Suprapubic skin (tissue), 4 donors: Measurements from ENCODE around the gene IP6K1. TPM values are rescaled to one million over a fixed set of nuclear protein-coding genes. Genes with fewer than 3 reads are reported as not detected.

ENCODE experiments used
- DNase-seq, 2 donors: peaks; one replicate each; pipeline ENCODE4 v3.0.0-alpha.2; 2019; ENCODE audit warnings: low spot score in 2 of 2
- H3K27ac ChIP-seq: fragments of 200-600 bp; sonication (generic); one replicate; pipeline ENCODE4 v1.5.1; 2019
- H3K27me3 ChIP-seq: fragments of 200-600 bp; sonication (generic); one replicate; pipeline ENCODE4 v1.5.1; 2019
- H3K36me3 ChIP-seq: fragments of 200-600 bp; sonication (generic); one replicate; pipeline ENCODE4 v1.5.1; 2019
- H3K4me1 ChIP-seq: fragments of 200-600 bp; sonication (generic); one replicate; pipeline ENCODE4 v1.5.1; 2019
- H3K4me3 ChIP-seq: fragments of 200-600 bp; sonication (generic); one replicate; pipeline ENCODE4 v1.5.1; 2019; ENCODE audit warnings: mild to moderate bottlenecking
- H3K9me3 ChIP-seq: fragments of 200-600 bp; sonication (generic); one replicate; pipeline ENCODE4 v1.5.1; 2019
- EP300 ChIP-seq: sonication (generic); formaldehyde crosslinking; IDR thresholded peaks from one replicate; pipeline ENCODE4 v1.6.1; 2017; ENCODE audit warnings: antibody characterized with exemption
- POLR2A ChIP-seq, 2 donors: fragments of 450-650 bp; IDR thresholded peaks; one replicate each; pipeline ENCODE4 v1.6.1; 2017; ENCODE audit warnings: antibody characterized with exemption in 2 of 2, mild to moderate bottlenecking in 2 of 2, moderate library complexity in 2 of 2
- POLR2AphosphoS5 ChIP-seq, 3 donors: sonication (generic); formaldehyde crosslinking; IDR thresholded peaks; one replicate each; pipeline ENCODE4 v1.6.1; 2017; ENCODE audit warnings: antibody characterized with exemption in 3 of 3
- WGBS: methylation state at CpG from one replicate; pipeline ENCODE4 v1.1.5; 2018; 5-methylcytosine and 5-hydroxymethylcytosine counted together
- total RNA-seq, 4 donors: library from RNA; depleted of rRNA; stranded (reverse); fragments of >200 nt; gene quantifications; one replicate each; pipeline ENCODE4 v1.1.0, GENCODE V29; 2016
- TF ChIP-seq, protein P1 (sequence below), 2 donors: fragments of 200-600 bp in 1 of 2; fragments of 450-650 bp in 1 of 2; sonication (generic) in 1 of 2; IDR thresholded peaks; one replicate each; pipeline ENCODE4 v1.5.1; 2016 to 2019; ENCODE audit warnings: antibody characterized with exemption in 2 of 2, mild to moderate bottlenecking in 1 of 2, moderate library complexity in 1 of 2

The IP6K1 gene
- total RNA-seq, 4 donors from 2014 or later: 39.5 to 57.3 (median 53.2) TPM

DNA sequence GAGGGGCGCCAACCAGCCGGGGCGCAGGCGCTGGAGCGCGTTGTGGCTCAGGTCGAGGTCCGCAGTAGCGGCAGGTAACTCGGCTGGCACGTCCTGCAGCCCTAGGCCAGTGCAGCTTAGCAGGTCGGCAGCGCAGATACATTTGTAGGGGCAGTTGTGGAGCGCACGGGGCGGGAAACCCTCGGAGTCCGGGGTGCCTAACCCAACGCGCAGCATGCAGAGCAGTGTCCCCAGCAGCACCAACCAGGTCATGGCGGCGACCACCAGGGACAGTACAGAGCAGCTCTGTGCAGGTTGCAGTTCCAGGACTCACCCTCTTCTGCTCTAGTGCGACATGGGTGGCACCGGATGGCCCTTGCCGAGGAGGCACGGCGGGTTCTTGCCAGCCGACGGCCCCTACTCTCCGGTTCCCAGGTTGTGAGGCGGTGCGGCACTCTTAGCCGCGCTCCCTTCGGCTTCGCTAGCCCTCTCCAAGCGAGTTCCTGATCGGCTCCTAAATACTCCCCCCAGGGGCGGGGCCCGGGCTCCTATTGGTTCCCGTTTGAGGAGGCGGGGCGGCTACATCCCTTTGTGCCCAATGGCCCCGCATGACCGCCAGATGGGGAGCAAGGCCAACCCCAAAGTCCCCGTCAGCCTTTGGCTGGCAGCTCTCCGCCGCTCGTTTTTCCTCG, 67.0 kb downstream of the IP6K1 start, which contains the start of gene AMIGO3:
Gene AMIGO3 (minus strand): TSS at position 471 of the 671 bp plus-strand sequence. CDS start 219 bp downstream, at position 252.
- peaks cover 30% of the 10 kb centered on the region for H3K36me3 ChIP-seq
- TF ChIP-seq POLR2A (IDR thresholded peaks at IDR 0.05) (peak in 1 of 2 donors; percentile 6), EP300 (no peak), POLR2AphosphoS5 (IDR thresholded peaks at IDR 0.05) (peak in 1 of 3 donors; percentile 34)
- TF ChIP-seq, protein P1, sequence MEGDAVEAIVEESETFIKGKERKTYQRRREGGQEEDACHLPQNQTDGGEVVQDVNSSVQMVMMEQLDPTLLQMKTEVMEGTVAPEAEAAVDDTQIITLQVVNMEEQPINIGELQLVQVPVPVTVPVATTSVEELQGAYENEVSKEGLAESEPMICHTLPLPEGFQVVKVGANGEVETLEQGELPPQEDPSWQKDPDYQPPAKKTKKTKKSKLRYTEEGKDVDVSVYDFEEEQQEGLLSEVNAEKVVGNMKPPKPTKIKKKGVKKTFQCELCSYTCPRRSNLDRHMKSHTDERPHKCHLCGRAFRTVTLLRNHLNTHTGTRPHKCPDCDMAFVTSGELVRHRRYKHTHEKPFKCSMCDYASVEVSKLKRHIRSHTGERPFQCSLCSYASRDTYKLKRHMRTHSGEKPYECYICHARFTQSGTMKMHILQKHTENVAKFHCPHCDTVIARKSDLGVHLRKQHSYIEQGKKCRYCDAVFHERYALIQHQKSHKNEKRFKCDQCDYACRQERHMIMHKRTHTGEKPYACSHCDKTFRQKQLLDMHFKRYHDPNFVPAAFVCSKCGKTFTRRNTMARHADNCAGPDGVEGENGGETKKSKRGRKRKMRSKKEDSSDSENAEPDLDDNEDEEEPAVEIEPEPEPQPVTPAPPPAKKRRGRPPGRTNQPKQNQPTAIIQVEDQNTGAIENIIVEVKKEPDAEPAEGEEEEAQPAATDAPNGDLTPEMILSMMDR (IDR thresholded peaks at IDR 0.05): peak; percentile 48 to 80

DNA sequence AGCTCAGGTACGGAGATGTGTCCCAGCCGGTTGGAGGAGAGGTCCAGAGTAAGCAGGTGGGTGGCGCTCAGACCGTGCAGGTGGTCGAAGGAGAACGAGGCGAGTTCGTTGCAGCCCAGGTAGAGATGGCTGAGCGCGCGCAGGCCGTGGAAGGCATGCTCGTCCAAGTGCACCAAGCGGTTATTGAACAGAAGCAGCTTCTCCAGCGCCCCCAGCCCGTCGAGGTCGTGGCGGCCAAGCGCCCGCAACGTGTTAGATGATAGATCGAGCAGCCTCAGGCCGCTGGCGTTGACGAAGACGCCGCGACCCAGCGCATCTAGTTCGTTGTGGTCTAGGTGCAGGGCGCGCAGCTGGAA, 67.5 kb downstream of the IP6K1 start:
- no peak for DNase-seq
- WGBS: 9% methylated on average over 29 of the region's 33 CpGs

More for the DNA sequence above, 67.0 kb downstream of the IP6K1 start, which contains the start of gene AMIGO3:
- H3K9me3 ChIP-seq: no peaks in the 10 kb centered on the region
- peaks cover 56% of the 10 kb centered on the region for H3K4me1 ChIP-seq
- H3K27ac ChIP-seq: peak within 1 kb of the TSS; percentile 62
- DNase-seq: peak; percentile 98 to 99
- WGBS: under 1% methylated on average over 20 of the region's 50 CpGs
- H3K4me3 ChIP-seq: peak within 1 kb of the TSS; percentile 46
- no peaks in the 10 kb centered on the region for H3K27me3 ChIP-seq

DNA sequence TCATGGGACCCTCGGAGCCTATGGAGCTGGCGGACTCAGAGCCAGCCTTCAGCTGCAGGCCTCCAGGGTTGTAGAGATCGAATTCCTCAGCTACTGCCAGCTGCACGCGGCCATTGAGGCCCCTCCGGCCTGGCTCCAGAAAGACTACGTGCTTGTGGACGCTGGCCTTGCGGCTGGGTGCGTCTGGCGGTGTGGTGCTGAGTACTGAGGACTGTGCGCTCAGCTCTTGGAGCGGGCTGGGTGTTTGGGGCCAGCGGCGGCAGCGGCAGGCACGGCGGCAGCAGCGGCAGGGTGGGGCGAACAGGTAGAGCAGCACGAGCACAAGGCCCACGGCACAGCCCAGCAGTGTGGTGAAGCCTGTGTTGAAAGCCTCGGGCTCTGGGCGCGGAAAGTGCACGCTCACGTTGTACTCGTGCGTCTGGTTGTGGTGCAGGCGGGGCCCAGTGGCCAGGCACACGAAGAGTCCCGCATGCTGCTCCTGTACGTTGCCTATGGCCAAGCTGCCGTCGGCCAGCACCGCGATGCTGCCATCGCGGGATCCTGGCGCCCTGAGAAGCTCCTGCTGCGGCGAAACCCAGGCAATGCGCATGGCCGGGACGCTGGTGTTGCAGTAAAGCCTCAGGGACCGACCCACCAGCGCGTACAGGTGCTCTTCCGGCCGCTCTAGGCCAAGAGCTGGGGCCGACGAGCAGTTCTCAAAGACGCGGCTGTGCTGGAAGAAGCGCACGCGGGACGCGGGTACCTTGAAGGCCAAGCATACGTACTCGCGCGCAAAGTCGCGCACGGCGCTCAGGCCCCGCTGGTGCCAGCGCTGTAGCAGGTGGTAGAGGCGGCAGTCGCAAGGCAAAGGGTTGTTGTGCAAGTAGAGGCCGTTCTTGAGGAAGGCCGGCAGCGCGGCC, 68.1 kb downstream of the IP6K1 start:
- Histone ChIP-seq H3K9me3 (no peaks in the 10 kb centered on the region), H3K36me3 (peaks cover 30% of the 10 kb centered on the region), H3K4me1 (peaks cover 51% of the 10 kb centered on the region), H3K27ac (no peak overlapping the region), H3K27me3 (no peaks in the 10 kb centered on the region), H3K4me3 (peak overlapping the region; percentile 46)
- 52% methylated on average over 48 of the region's 75 CpGs for WGBS
- TF ChIP-seq EP300 (no peak), POLR2A (IDR thresholded peaks at IDR 0.05) (no peak), POLR2AphosphoS5 (IDR thresholded peaks at IDR 0.05) (no peak)
- TF ChIP-seq, protein P1 (IDR thresholded peaks at IDR 0.05): no peak
- DNase-seq: peak in 1 of 2 donors; percentile 66

More for the DNA sequence above, 67.5 kb downstream of the IP6K1 start:
- Histone ChIP-seq H3K36me3 (peaks cover 30% of the 10 kb centered on the region), H3K4me1 (peaks cover 54% of the 10 kb centered on the region), H3K4me3 (peak overlapping the region; percentile 46), H3K27ac (no peak overlapping the region), H3K27me3 (no peaks in the 10 kb centered on the region), H3K9me3 (no peaks in the 10 kb centered on the region)
- TF ChIP-seq POLR2A (IDR thresholded peaks at IDR 0.05) (no peak), POLR2AphosphoS5 (IDR thresholded peaks at IDR 0.05) (no peak)

DNA sequence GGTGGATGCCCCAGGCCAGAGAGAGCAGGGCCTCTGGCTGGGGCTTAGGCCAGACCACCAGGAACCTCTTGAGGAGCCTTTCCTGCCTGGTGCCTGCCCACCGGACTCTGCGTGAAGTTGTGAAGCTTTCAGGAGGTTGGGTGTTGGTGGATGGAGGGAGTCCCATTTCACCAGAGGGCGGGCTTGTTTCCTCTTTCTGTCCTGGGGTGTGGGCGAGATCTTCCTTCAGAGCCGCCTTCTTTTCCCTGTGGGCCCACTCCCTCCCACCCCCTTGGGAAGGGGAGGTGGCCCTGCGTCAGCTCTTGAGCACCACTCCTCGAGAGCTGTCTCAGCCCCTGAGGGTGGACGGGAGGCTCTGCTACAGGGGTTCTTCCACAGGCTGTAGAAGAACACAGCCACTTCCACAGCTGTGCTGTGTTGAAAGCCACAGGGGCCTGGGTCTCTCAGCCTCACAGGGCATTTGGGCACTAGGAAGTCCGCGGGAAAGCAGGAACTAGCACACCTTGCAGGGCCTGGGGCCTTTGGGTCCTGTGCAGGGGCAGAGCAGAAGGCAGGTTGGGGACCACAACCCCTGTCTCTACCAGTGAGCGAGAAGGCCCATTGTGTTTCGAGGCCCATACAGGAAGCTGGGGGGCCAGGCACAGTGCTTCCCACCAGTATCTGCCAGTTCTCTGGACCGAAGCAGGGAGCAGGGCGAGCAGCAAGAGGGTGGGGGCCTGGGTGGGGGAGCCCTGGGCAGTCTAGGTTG, 69.0 kb downstream of the IP6K1 start:
- TF ChIP-seq POLR2A (IDR thresholded peaks at IDR 0.05): no peak
- no peaks in the 10 kb centered on the region for H3K9me3 ChIP-seq
- DNase-seq: no peak

DNA sequence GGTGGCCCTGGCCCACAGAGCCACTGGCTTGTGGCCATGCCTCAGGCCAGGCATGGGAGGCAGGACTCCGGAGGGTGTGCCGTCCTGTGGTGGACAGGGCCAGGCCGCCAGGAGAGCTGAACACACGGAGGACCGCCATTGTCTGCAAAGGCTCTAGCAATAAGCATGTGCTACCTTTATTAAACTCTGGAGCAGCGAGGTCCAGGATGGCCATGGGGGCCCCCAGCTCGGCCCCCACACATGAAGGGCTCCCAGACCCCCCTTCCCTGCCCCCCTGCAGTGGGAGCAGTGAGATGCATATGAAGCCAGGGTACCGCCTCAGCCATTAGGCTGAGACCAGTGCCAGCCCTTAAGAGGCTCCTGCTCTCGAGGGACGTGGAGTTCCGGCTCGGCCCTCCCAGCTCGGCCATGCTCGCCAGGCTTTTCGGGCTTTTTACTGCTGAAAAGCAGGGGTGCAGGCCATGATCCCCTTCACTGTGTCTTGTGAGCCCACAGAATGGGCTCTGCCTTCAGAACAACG, 69.6 kb downstream of the IP6K1 start:
- Histone ChIP-seq H3K9me3 (no peaks in the 10 kb centered on the region), H3K27ac (no peak overlapping the region), H3K4me3 (no peak overlapping the region), H3K27me3 (no peaks in the 10 kb centered on the region), H3K36me3 (peaks cover 31% of the 10 kb centered on the region), H3K4me1 (peaks cover 37% of the 10 kb centered on the region)
- no peak for DNase-seq
- TF ChIP-seq POLR2A (IDR thresholded peaks at IDR 0.05): no peak
- 75% methylated on average over 6 of the region's 16 CpGs for WGBS

More for the DNA sequence above, 69.0 kb downstream of the IP6K1 start:
- Histone ChIP-seq H3K27me3 (no peaks in the 10 kb centered on the region), H3K36me3 (peaks cover 35% of the 10 kb centered on the region), H3K4me1 (peaks cover 43% of the 10 kb centered on the region), H3K27ac (no peak overlapping the region), H3K4me3 (no peak overlapping the region)
- WGBS: 89% methylated on average over 8 of the region's 14 CpGs

DNA sequence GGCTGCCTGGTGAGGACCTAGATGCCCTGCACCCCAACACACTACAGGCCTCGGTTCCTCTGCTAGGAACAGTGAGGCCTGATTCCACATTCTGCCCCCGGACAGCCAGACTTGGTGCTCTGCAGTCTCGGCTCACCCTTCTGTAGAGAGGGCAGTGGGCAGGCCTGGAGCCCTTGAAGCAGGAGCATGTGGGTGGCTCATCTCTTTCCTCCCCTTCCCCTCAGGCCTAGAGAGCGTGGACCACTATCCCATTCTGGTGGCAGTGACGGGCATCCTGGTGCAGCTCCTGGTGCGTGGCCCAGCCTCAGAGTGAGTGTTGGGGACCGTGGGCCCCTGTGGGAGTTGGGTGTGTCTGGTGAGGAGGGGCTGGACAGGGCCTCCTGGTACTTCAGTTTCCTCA, 70.2 kb downstream of the IP6K1 start:
- peaks cover 35% of the 10 kb centered on the region for H3K4me1 ChIP-seq
- TF ChIP-seq, protein P1 (IDR thresholded peaks at IDR 0.05): no peak
- TF ChIP-seq POLR2AphosphoS5 (IDR thresholded peaks at IDR 0.05) (no peak), EP300 (no peak), POLR2A (IDR thresholded peaks at IDR 0.05) (no peak)
- H3K27me3 ChIP-seq: no peaks in the 10 kb centered on the region
- DNase-seq: no peak
- peaks cover 25% of the 10 kb centered on the region for H3K36me3 ChIP-seq
- H3K9me3 ChIP-seq: no peaks in the 10 kb centered on the region
- no peak overlapping the region for H3K27ac ChIP-seq
- 95% methylated on average over 7 of the region's 7 CpGs for WGBS
- H3K4me3 ChIP-seq: no peak overlapping the region
